ENCODE measurements around the gene POGZ. TPM values are rescaled to one million over a fixed set of nuclear protein-coding genes. Genes with fewer than 3 reads are reported as not detected.
"Not testable (repeated sequence)": the region's sequence is repeated elsewhere in the genome, so short reads cannot be mapped to it uniquely, and the experiment has no call there.

Gene POGZ
- total RNA-seq, 1 experiment from 2014 or later: 16.4 TPM

GRCh38 chr1:151416231-151416630 is 43.1 kb downstream of the POGZ start:
- peak; percentile 66 for DNase-seq (ENCODE audit: low read depth)

GRCh38 chr1:151411884-151412283 is 47.4 kb downstream of the POGZ start:
- no peak for DNase-seq (ENCODE audit: low read depth)

- no peak for DNase-seq (ENCODE audit: low read depth)
Observed at GRCh38 chr1:151408891-151409290, 50.4 kb downstream of the POGZ start.

- no peak for DNase-seq (ENCODE audit: low read depth)
Observed at GRCh38 chr1:151407304-151407703, 52.0 kb downstream of the POGZ start.

GRCh38 chr1:151406176-151406575 is 53.1 kb downstream of the POGZ start:
- DNase-seq (ENCODE audit: low read depth): no peak

- DNase-seq (ENCODE audit: low read depth): no peak
Observed at GRCh38 chr1:151405187-151405951, 53.9 kb downstream of the POGZ start.

GRCh38 chr1:151403612-151404011 is 55.7 kb downstream of the POGZ start:
- no peak for DNase-seq (ENCODE audit: low read depth)

- DNase-seq (ENCODE audit: low read depth): no peak
Observed at GRCh38 chr1:151402764-151403163, 56.5 kb downstream of the POGZ start.

GRCh38 chr1:151401860-151402259 is 57.4 kb downstream of the POGZ start:
- no peak for DNase-seq (ENCODE audit: low read depth)

GRCh38 chr1:151401125-151401788 is 58.0 kb downstream of the POGZ start:
- DNase-seq (ENCODE audit: low read depth): peak; percentile 19

- DNase-seq (ENCODE audit: low read depth): peak; percentile 91
Observed at GRCh38 chr1:151399324-151400171, 59.7 kb downstream of the POGZ start, which contains the start of gene PSMB4. PSMB4 (plus strand) TSS chr1:151399573; CDS start chr1:151399588, 15 bp downstream.

GRCh38 chr1:151396265-151396664 is 63.0 kb downstream of the POGZ start:
- DNase-seq (ENCODE audit: low read depth): not testable (repeated sequence)

GRCh38 chr1:151393583-151393982 is 65.7 kb downstream of the POGZ start:
- DNase-seq (ENCODE audit: low read depth): no peak

- no peak for DNase-seq (ENCODE audit: low read depth)
Observed at GRCh38 chr1:151391079-151391563, 68.2 kb downstream of the POGZ start.

- not testable (repeated sequence) for DNase-seq (ENCODE audit: low read depth)
Observed at GRCh38 chr1:151390221-151391078, 68.8 kb downstream of the POGZ start.

GRCh38 chr1:151386002-151386401 is 73.3 kb downstream of the POGZ start:
- DNase-seq (ENCODE audit: low read depth): no peak

GRCh38 chr1:151384584-151384983 is 74.7 kb downstream of the POGZ start:
- DNase-seq (ENCODE audit: low read depth): no peak

- no peak for DNase-seq (ENCODE audit: low read depth)
Observed at GRCh38 chr1:151377150-151377884, 82.0 kb downstream of the POGZ start.

GRCh38 chr1:151373196-151373595 is 86.1 kb downstream of the POGZ start:
- DNase-seq (ENCODE audit: low read depth): no peak

Data from LHCN-M2 (cell line).